ENCODE data around the gene YJEFN3. TPM values are rescaled to one million over a fixed set of nuclear protein-coding genes. Genes with fewer than 3 reads are reported as not detected.

The YJEFN3 gene
- total RNA-seq, 1 experiment from 2014 or later, result 18.5 TPM

DNA sequence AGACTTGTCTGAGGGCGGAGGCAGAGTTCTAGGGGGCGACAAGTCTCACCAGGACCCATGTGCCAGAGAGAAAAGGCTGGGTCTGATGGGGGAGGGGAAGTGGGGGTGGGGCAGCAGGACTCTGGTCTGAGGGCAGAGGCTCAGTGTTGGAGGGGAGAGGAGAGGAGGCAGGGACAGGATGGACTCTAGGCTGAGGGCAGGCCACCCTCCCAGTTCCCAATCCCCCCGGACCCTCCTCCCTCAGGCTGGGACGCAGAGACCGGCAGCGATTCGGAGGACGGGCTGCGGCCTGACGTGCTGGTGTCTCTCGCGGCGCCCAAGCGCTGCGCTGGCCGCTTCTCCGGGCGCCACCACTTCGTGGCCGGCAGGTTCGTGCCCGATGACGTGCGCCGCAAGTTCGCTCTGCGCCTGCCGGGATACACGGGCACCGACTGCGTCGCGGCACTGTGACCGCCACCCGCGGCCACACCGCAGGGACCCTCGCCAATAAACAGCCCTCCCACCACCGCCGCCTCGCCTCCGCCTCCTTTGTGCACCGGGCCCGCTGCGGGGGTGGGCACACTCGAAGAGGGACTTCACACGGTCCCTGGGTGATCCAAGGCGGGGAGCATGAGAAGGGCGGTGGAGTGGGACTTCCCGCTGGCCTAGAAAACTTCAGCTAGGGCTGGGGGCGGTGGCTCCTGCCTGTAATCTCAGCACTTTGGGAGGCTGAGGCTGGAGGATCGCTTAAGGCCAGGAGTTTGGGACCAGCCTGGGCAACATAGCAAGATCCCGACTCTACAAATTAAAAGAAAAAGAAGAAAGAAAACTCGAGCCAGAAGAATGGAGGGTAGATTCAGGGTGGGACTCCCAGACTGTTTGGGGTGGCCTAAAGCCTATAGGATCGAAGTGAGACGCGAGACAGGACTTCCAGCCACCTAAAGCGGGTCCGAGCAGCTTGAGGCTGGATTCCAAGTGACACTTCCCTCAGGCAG, 8.7 kb downstream of the YJEFN3 start:
- Histone ChIP-seq H3K9me2 (ENCODE audit: insufficient read depth) (no peaks in the 10 kb centered on the region), H3K27me3 (ENCODE audit: insufficient read depth, low read depth) (no peaks in the 10 kb centered on the region), H3K9me3 (ENCODE audit: insufficient read depth, low read depth) (no peaks in the 10 kb centered on the region), H4K20me1 (ENCODE audit: insufficient read depth) (no peaks in the 10 kb centered on the region), H3F3A (ENCODE audit: insufficient read depth, low read depth) (peaks cover 43% of the 10 kb centered on the region; the same call in 1 of the 2 replicates), H3K4me3 (no peak overlapping the region), H2AFZ (no peak overlapping the region), H3K4me1 (replicated peaks; ENCODE audit: insufficient read depth) (no peaks in the 10 kb centered on the region), H3K27ac (no peak overlapping the region), H3K36me3 (ENCODE audit: low read depth) (no peaks in the 10 kb centered on the region), H3K4me2 (peak overlapping the region; percentile 68), H3K79me2 (ENCODE audit: low read depth) (no peaks in the 10 kb centered on the region)
- BruUV-seq (replicated peaks), result no TSS peak
- ChIA-PET CTCF (no interaction called here), POLR2A (ENCODE audit: unreplicated experiment) (no interaction called here)
- no peak for DNase-seq
- TF ChIP-seq EZH2 (IDR thresholded peaks at IDR 0.05; ENCODE audit: low read depth), result no peak
- intact Hi-C loops (cut with micrococcal nuclease; ENCODE audit: unreplicated experiment), result loop anchor here (10.0 kb wide), 1 partner anchor 237 kb away; no protein-coding TSS in a partner anchor

DNA sequence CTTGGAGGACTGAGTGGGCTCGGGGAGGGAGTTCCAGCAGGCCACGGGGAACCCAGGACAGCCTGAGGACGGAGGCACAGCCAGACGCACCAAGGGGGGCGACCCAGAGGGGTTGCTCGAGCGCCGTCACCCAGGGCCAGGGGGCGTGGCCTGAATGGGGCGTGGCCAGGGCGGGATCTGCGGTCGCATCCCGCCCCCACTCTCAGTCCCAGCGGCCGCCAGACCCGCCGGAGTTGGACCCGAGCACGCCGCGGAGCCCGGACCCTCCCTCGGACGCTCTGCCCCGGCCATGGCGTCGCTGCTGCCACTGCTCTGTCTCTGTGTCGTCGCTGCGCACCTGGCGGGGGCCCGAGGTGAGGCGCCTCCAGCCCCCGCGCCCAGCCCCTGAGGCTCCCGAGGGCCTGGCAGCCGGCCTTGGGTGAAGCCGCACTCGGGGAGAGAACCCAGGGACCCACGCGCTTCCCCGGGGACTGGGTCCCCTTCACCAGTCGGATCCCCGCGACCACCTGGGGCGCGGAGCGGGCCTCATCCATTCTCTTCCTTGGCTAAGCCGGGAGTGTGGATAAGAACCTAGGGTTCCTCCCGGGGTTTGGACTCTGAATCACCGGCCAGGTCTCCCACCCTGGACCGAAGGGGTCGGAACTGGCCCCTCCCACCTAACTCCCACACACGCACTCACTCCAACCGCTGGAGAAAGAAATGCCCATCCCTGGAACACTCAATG, 9.5 kb downstream of the YJEFN3 start, which contains the start of gene CILP2:
Gene CILP2, plus strand, starts transcription at position 205 of the 724 bp plus-strand sequence. Its CDS starts 85 bp downstream, at position 290.
- intact Hi-C loops (cut with micrococcal nuclease; ENCODE audit: unreplicated experiment), result loop anchor here (10.0 kb wide), 1 partner anchor 237 kb away; no protein-coding TSS in a partner anchor
- peak within 1 kb of the TSS; percentile 37; the same call in 1 of the 2 replicates for H3K4me3 ChIP-seq

DNA sequence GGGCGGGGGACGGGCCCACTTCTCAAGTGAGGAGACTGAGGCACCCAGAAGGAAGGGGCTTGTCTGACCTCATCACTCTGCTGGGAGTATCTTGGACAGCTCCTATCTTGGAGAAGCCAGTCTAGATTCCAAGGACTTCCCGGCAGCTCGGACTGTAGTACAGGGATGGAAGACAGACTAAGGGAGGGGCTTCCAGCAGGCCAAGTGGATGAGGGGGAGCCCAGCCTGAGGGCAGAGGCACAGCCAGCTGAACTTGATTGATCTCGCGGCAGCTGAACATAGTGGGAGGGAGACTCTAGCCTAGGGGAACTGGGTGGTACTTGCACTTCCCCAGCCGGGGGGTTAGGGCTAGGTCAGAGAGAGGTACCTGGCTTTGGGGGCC, 10.1 kb downstream of the YJEFN3 start:
- peak overlapping the region; percentile 37; the same call in 1 of the 2 replicates for H3K4me3 ChIP-seq
- no peaks in the 10 kb centered on the region for H3K27me3 ChIP-seq (ENCODE audit: insufficient read depth, low read depth)
- H3K4me1 ChIP-seq (replicated peaks; ENCODE audit: insufficient read depth), result no peaks in the 10 kb centered on the region
- no peaks in the 10 kb centered on the region for H3K9me2 ChIP-seq (ENCODE audit: insufficient read depth)
- no peak overlapping the region for H3K27ac ChIP-seq
- DNase-seq, result peak in 1 of 2 experiments; percentile 48
- no peak overlapping the region for H2AFZ ChIP-seq
- no peaks in the 10 kb centered on the region for H4K20me1 ChIP-seq (ENCODE audit: insufficient read depth)
- H3K79me2 ChIP-seq (ENCODE audit: low read depth), result no peaks in the 10 kb centered on the region
- TF ChIP-seq, protein P1, sequence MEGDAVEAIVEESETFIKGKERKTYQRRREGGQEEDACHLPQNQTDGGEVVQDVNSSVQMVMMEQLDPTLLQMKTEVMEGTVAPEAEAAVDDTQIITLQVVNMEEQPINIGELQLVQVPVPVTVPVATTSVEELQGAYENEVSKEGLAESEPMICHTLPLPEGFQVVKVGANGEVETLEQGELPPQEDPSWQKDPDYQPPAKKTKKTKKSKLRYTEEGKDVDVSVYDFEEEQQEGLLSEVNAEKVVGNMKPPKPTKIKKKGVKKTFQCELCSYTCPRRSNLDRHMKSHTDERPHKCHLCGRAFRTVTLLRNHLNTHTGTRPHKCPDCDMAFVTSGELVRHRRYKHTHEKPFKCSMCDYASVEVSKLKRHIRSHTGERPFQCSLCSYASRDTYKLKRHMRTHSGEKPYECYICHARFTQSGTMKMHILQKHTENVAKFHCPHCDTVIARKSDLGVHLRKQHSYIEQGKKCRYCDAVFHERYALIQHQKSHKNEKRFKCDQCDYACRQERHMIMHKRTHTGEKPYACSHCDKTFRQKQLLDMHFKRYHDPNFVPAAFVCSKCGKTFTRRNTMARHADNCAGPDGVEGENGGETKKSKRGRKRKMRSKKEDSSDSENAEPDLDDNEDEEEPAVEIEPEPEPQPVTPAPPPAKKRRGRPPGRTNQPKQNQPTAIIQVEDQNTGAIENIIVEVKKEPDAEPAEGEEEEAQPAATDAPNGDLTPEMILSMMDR (conservative IDR thresholded peaks at IDR 0.05), result no peak
- no peak for TF ChIP-seq EZH2 (IDR thresholded peaks at IDR 0.05; ENCODE audit: low read depth)
- ChIA-PET POLR2A (ENCODE audit: unreplicated experiment) (no interaction called here), CTCF (no interaction called here)
- no peaks in the 10 kb centered on the region for H3K9me3 ChIP-seq (ENCODE audit: insufficient read depth, low read depth)
- intact Hi-C loops (cut with micrococcal nuclease; ENCODE audit: unreplicated experiment), result loop anchor here (10.0 kb wide), 1 partner anchor 236 kb away; no protein-coding TSS in a partner anchor
- peak overlapping the region; percentile 68; the same call in 1 of the 2 replicates for H3K4me2 ChIP-seq
- no TSS peak for BruUV-seq (replicated peaks)
- H3K36me3 ChIP-seq (ENCODE audit: low read depth), result no peaks in the 10 kb centered on the region
- H3F3A ChIP-seq (ENCODE audit: insufficient read depth, low read depth), result peaks cover 31% of the 10 kb centered on the region; the same call in 1 of the 2 replicates

More for the DNA sequence above, 9.5 kb downstream of the YJEFN3 start, which contains the start of gene CILP2:
- Histone ChIP-seq H2AFZ (no peak within 1 kb of the TSS), H3K36me3 (ENCODE audit: low read depth) (no peaks in the 10 kb centered on the region), H3K79me2 (ENCODE audit: low read depth) (no peaks in the 10 kb centered on the region), H3K4me2 (peak within 1 kb of the TSS; percentile 68), H4K20me1 (ENCODE audit: insufficient read depth) (no peaks in the 10 kb centered on the region), H3K9me2 (ENCODE audit: insufficient read depth) (no peaks in the 10 kb centered on the region), H3K9me3 (ENCODE audit: insufficient read depth, low read depth) (no peaks in the 10 kb centered on the region), H3K27ac (no peak within 1 kb of the TSS), H3K27me3 (ENCODE audit: insufficient read depth, low read depth) (no peaks in the 10 kb centered on the region), H3K4me1 (replicated peaks; ENCODE audit: insufficient read depth) (no peaks in the 10 kb centered on the region), H3F3A (ENCODE audit: insufficient read depth, low read depth) (peaks cover 35% of the 10 kb centered on the region; the same call in 1 of the 2 replicates)
- CTCF ChIA-PET, result no interaction called here
- no TSS peak for BruUV-seq (replicated peaks)
- TF ChIP-seq EZH2 (IDR thresholded peaks at IDR 0.05; ENCODE audit: low read depth), result no peak
- TF ChIP-seq, protein P1 (conservative IDR thresholded peaks at IDR 0.05), result no peak
- peak in 1 of 2 experiments; percentile 56 for DNase-seq
- POLR2A ChIA-PET (ENCODE audit: unreplicated experiment), result no interaction called here

Measured in PC-9 (cell line).